PC-3 (cell line): ENCODE results near the gene MREG. TPM values are rescaled to one million over a fixed set of nuclear protein-coding genes. Genes with fewer than 3 reads are reported as not detected.

Experiments used
- ATAC-seq: fragments of 200-7000 bp; cut with Tn5 transposase; 2 replicates; pipeline ENCODE4 v1.9.1; 2020; ENCODE audit warnings: mild to moderate bottlenecking, moderate library complexity
- BruUV-seq: library from RNA; stranded (reverse); fragments of 400-500 nt; replicated peaks from 2 replicates; lab custom pipeline; 2021; lab: Mats Ljungman, UMichigan
- CTCF ChIA-PET: fragments of 300-600 bp; sonication (Branson Sonifier 250); formaldehyde crosslinking; loops from one replicate; lab custom pipeline; 2022; ENCODE audit warnings: antibody characterized with exemption; lab: Charles Lee
- POLR2A ChIA-PET: fragments of 300-600 bp; sonication (Branson Sonifier 250); formaldehyde crosslinking; loops from one replicate; lab custom pipeline; 2022; ENCODE audit warnings: antibody characterized with exemption; ENCODE audit not compliant: unreplicated experiment; lab: Charles Lee
- DNase-seq: peaks from one replicate; pipeline ENCODE4 v3.0.0-alpha.2; 2015
- H2AFZ ChIP-seq: fragments of 300-600 bp; sonication (generic); 2 replicates; pipeline ENCODE4 v1.6.0; 2016; ENCODE audit warnings: antibody characterized with exemption, low read length
- H3F3A ChIP-seq: fragments of 300-600 bp; sonication (generic); one replicate; pipeline ENCODE4 v1.6.0; 2017; ENCODE audit warnings: antibody characterized with exemption, low read length, control low read depth, mild to moderate bottlenecking; ENCODE audit not compliant: unreplicated experiment
- H3K27ac ChIP-seq: fragments of 300-600 bp; sonication (generic); 2 replicates; pipeline ENCODE4 v1.5.1; 2016; ENCODE audit warnings: mild to moderate bottlenecking, low read length
- H3K27me3 ChIP-seq: fragments of 300-600 bp; sonication (generic); 2 replicates; pipeline ENCODE4 v1.6.1; 2016; ENCODE audit warnings: low read length, mixed read lengths
- H3K36me3 ChIP-seq: fragments of 300-600 bp; sonication (generic); 2 replicates; pipeline ENCODE4 v1.6.1; 2016; ENCODE audit warnings: low read depth, mixed run types, low read length, mixed read lengths
- H3K4me1 ChIP-seq: fragments of 300-600 bp; sonication (generic); 2 replicates; pipeline ENCODE4 v1.5.1; 2016; ENCODE audit warnings: low read length; ENCODE audit not compliant: insufficient read depth
- H3K4me2 ChIP-seq: fragments of 300-600 bp; sonication (generic); 2 replicates; pipeline ENCODE4 v1.6.0; 2016; ENCODE audit warnings: low read length
- H3K4me3 ChIP-seq: fragments of 300-600 bp; sonication (generic); 2 replicates; pipeline ENCODE4 v1.5.1; 2016; ENCODE audit warnings: mild to moderate bottlenecking, low read length, mixed read lengths
- H3K79me2 ChIP-seq: fragments of 300-600 bp; sonication (generic); 2 replicates; pipeline ENCODE4 v1.6.1; 2017; ENCODE audit warnings: low read length, mixed read lengths
- H3K9ac ChIP-seq: fragments of 300-600 bp; sonication (generic); 2 replicates; pipeline ENCODE4 v1.6.0; 2016; ENCODE audit warnings: mild to moderate bottlenecking, low read length
- H3K9me2 ChIP-seq: fragments of 300-600 bp; sonication (generic); replicated peaks from 2 replicates; pipeline ENCODE4 v1.6.1; 2016; ENCODE audit warnings: mixed run types, low read length, mixed read lengths
- H3K9me3 ChIP-seq: fragments of 300-600 bp; sonication (generic); 2 replicates; pipeline ENCODE4 v1.6.1; 2016; ENCODE audit warnings: low read length, mixed read lengths
- H4K20me1 ChIP-seq: fragments of 300-600 bp; sonication (generic); 2 replicates; pipeline ENCODE4 v1.6.1; 2016; ENCODE audit warnings: low read length, mixed read lengths
- CTCF ChIP-seq: fragments of 300-600 bp; sonication (generic); conservative IDR thresholded peaks from 2 replicates; pipeline ENCODE4 v1.5.1; 2017; ENCODE audit warnings: antibody characterized with exemption, low read depth, mild to moderate bottlenecking, low read length
- EZH2 ChIP-seq: fragments of 300-600 bp; sonication (generic); IDR thresholded peaks from one replicate; pipeline ENCODE4 v1.6.1; 2017; ENCODE audit warnings: antibody characterized with exemption, mild to moderate bottlenecking, low read length; ENCODE audit not compliant: unreplicated experiment
- EZH2phosphoT487 ChIP-seq: fragments of 300-600 bp; sonication (generic); IDR thresholded peaks from 2 replicates; pipeline ENCODE4 v1.6.1; 2018; ENCODE audit warnings: mild to moderate bottlenecking, antibody characterized with exemption, low read length, borderline replicate concordance
- intact Hi-C: fragments of 100-400 bp; cut with micrococcal nuclease; formaldehyde crosslinking; loops from 2 replicates; pipeline ENCODE4 v1.9.0; 2023
- total RNA-seq: library from RNA; depleted of rRNA; stranded (reverse); fragments of >200 nt; gene quantifications from 2 replicates; pipeline ENCODE4 v1.2.3, GENCODE V29; 2014

MREG gene
- total RNA-seq, 1 experiment from 2014 or later = 24.4 TPM

- CTCF ChIA-PET = no interaction called here
Observed at GRCh38 chr2:216029416-216030129, 16.2 kb upstream of the MREG start.

DNA sequence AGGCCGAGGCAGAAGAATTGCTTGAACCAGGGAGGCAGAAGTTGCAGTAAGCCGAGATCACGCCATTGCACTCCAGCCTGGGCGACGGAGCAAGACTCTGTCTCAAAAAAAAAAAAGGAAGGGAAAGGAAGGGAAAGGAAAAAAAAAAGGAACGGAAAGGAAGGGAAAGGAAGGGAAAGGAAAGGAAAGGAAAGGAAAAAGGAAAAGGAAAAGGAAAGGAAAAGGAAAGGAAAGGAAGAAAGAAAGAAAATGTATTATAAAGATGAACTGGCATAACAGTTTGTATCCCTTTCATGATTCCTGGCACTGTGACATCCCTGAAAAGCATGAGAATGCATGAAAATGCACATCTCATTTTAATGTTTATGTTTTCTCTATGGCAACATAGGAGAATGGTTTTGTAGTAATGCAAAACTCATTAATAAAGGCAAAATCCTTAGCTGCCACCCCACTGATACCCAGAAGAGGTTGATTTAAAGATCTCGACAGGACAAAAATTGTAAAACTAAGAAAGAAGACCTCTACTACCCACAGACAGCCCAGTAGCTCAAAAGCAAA, 11.5 kb upstream of the MREG start:
- no peaks in the 10 kb centered on the region for H3K9me3 ChIP-seq
- TF ChIP-seq EZH2 (no peak), CTCF (no peak), EZH2phosphoT487 (no peak)
- POLR2A ChIA-PET = no interaction called here
- intact Hi-C loops = no loop called here
- CTCF ChIA-PET = interaction anchor here (0.5 to 1.2 kb wide), 2 partner anchors 52 to 75 kb away, joined by 4 to 5 read pairs; no protein-coding TSS in a partner anchor
- H3K79me2 ChIP-seq = no peaks in the 10 kb centered on the region
- H3F3A ChIP-seq = no peaks in the 10 kb centered on the region
- no peaks in the 10 kb centered on the region for H4K20me1 ChIP-seq
- H3K9me2 ChIP-seq = no peaks in the 10 kb centered on the region
- no peaks in the 10 kb centered on the region for H3K27me3 ChIP-seq
- no peak overlapping the region for H2AFZ ChIP-seq
- no peak overlapping the region for H3K9ac ChIP-seq
- H3K4me3 ChIP-seq = no peak overlapping the region
- H3K4me2 ChIP-seq = no peak overlapping the region
- DNase-seq (no peak), ATAC-seq (no peak)
- BruUV-seq = no TSS peak
- no peaks in the 10 kb centered on the region for H3K4me1 ChIP-seq
- no peak overlapping the region for H3K27ac ChIP-seq
- H3K36me3 ChIP-seq = no peaks in the 10 kb centered on the region

More at GRCh38 chr2:216029416-216030129, 16.2 kb upstream of the MREG start:
- TF ChIP-seq EZH2phosphoT487 = no peak
- TF ChIP-seq CTCF = no peak
- TF ChIP-seq EZH2 = no peak
- Histone ChIP-seq H2AFZ (no peak overlapping the region), H3K79me2 (no peaks in the 10 kb centered on the region), H3K9me3 (no peaks in the 10 kb centered on the region), H3K9ac (no peak overlapping the region), H3K27ac (no peak overlapping the region), H3K36me3 (no peaks in the 10 kb centered on the region), H3K4me3 (no peak overlapping the region), H3F3A (no peaks in the 10 kb centered on the region), H3K4me1 (peaks cover 13% of the 10 kb centered on the region), H4K20me1 (no peaks in the 10 kb centered on the region), H3K4me2 (no peak overlapping the region), H3K9me2 (no peaks in the 10 kb centered on the region), H3K27me3 (no peaks in the 10 kb centered on the region)
- intact Hi-C loops = loop anchor here (5.0 kb wide), 1 partner anchor 38 kb away; no protein-coding TSS in a partner anchor
- DNase-seq (peak; percentile 43), ATAC-seq (no peak)
- POLR2A ChIA-PET = no interaction called here
- no TSS peak for BruUV-seq
